Suprapubic skin (tissue), 4 donors: ENCODE results near the gene MRPL10. TPM values are rescaled to one million over a fixed set of nuclear protein-coding genes. Genes with fewer than 3 reads are reported as not detected.

ENCODE experiments used
- DNase-seq, 2 donors: peaks; one replicate each; pipeline ENCODE4 v3.0.0-alpha.2; 2019; ENCODE audit warnings: low spot score in 2 of 2
- H3K27ac ChIP-seq: fragments of 200-600 bp; sonication (generic); one replicate; pipeline ENCODE4 v1.5.1; 2019
- H3K27me3 ChIP-seq: fragments of 200-600 bp; sonication (generic); one replicate; pipeline ENCODE4 v1.5.1; 2019
- H3K36me3 ChIP-seq: fragments of 200-600 bp; sonication (generic); one replicate; pipeline ENCODE4 v1.5.1; 2019
- H3K4me1 ChIP-seq: fragments of 200-600 bp; sonication (generic); one replicate; pipeline ENCODE4 v1.5.1; 2019
- H3K4me3 ChIP-seq: fragments of 200-600 bp; sonication (generic); one replicate; pipeline ENCODE4 v1.5.1; 2019; ENCODE audit warnings: mild to moderate bottlenecking
- H3K9me3 ChIP-seq: fragments of 200-600 bp; sonication (generic); one replicate; pipeline ENCODE4 v1.5.1; 2019
- EP300 ChIP-seq: sonication (generic); formaldehyde crosslinking; IDR thresholded peaks from one replicate; pipeline ENCODE4 v1.6.1; 2017; ENCODE audit warnings: antibody characterized with exemption
- POLR2A ChIP-seq, 2 donors: fragments of 450-650 bp; IDR thresholded peaks; one replicate each; pipeline ENCODE4 v1.6.1; 2017; ENCODE audit warnings: antibody characterized with exemption in 2 of 2, mild to moderate bottlenecking in 2 of 2, moderate library complexity in 2 of 2
- POLR2AphosphoS5 ChIP-seq, 3 donors: sonication (generic); formaldehyde crosslinking; IDR thresholded peaks; one replicate each; pipeline ENCODE4 v1.6.1; 2017; ENCODE audit warnings: antibody characterized with exemption in 3 of 3
- WGBS: methylation state at CpG from one replicate; pipeline ENCODE4 v1.1.5; 2018; 5-methylcytosine and 5-hydroxymethylcytosine counted together
- total RNA-seq, 4 donors: library from RNA; depleted of rRNA; stranded (reverse); fragments of >200 nt; gene quantifications; one replicate each; pipeline ENCODE4 v1.1.0, GENCODE V29; 2016
- TF ChIP-seq, protein P1 (sequence below), 2 donors: fragments of 200-600 bp in 1 of 2; fragments of 450-650 bp in 1 of 2; sonication (generic) in 1 of 2; IDR thresholded peaks; one replicate each; pipeline ENCODE4 v1.5.1; 2016 to 2019; ENCODE audit warnings: antibody characterized with exemption in 2 of 2, mild to moderate bottlenecking in 1 of 2, moderate library complexity in 1 of 2

Gene MRPL10
- total RNA-seq, 4 donors from 2014 or later, result 27.7 to 33.8 (median 31.2) TPM

DNA sequence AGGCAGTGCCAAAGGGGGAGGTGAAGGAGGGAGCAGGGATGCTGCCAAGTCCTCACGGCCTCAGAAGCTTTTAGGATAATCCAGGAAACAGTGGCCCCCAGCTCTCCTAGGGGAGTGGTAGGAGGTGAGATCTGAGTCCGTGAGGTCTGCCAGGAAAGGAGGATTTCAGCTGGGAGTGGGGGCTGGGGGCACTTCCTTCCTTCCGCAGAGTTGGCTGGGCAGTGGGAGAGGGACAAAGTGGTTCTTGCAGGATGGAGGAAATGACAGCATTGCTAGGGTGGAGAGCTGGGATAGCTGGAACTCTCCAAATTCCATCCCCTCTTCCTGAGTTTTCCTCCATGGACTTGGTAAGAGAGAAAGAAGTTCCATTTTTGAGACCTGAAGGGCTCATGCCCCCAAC lies 24.4 kb upstream of the MRPL10 start:
- no peak for DNase-seq
- peaks cover 15% of the 10 kb centered on the region for H3K4me1 ChIP-seq
- no peaks in the 10 kb centered on the region for H3K9me3 ChIP-seq
- TF ChIP-seq EP300 (no peak), POLR2A (IDR thresholded peaks at IDR 0.05) (no peak), POLR2AphosphoS5 (IDR thresholded peaks at IDR 0.05) (no peak)
- TF ChIP-seq, protein P1, sequence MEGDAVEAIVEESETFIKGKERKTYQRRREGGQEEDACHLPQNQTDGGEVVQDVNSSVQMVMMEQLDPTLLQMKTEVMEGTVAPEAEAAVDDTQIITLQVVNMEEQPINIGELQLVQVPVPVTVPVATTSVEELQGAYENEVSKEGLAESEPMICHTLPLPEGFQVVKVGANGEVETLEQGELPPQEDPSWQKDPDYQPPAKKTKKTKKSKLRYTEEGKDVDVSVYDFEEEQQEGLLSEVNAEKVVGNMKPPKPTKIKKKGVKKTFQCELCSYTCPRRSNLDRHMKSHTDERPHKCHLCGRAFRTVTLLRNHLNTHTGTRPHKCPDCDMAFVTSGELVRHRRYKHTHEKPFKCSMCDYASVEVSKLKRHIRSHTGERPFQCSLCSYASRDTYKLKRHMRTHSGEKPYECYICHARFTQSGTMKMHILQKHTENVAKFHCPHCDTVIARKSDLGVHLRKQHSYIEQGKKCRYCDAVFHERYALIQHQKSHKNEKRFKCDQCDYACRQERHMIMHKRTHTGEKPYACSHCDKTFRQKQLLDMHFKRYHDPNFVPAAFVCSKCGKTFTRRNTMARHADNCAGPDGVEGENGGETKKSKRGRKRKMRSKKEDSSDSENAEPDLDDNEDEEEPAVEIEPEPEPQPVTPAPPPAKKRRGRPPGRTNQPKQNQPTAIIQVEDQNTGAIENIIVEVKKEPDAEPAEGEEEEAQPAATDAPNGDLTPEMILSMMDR (IDR thresholded peaks at IDR 0.05), result no peak
- no peak overlapping the region for H3K27ac ChIP-seq
- H3K36me3 ChIP-seq, result no peaks in the 10 kb centered on the region
- peaks cover 82% of the 10 kb centered on the region for H3K27me3 ChIP-seq
- 61% methylated on average over 3 of the region's 3 CpGs for WGBS
- no peak overlapping the region for H3K4me3 ChIP-seq

- Histone ChIP-seq H3K4me3 (no peak overlapping the region), H3K4me1 (peaks cover 22% of the 10 kb centered on the region), H3K27ac (no peak overlapping the region), H3K9me3 (no peaks in the 10 kb centered on the region), H3K36me3 (no peaks in the 10 kb centered on the region), H3K27me3 (peaks cover 89% of the 10 kb centered on the region)
- no peak for DNase-seq
- WGBS, result 53% methylated on average over 5 of the region's 5 CpGs
- TF ChIP-seq EP300 (no peak), POLR2A (IDR thresholded peaks at IDR 0.05) (no peak), POLR2AphosphoS5 (IDR thresholded peaks at IDR 0.05) (no peak)
- TF ChIP-seq, protein P1 (IDR thresholded peaks at IDR 0.05), result no peak
Measured at GRCh38 chr17:47853616-47854015, 22.3 kb upstream of the MRPL10 start.

DNA sequence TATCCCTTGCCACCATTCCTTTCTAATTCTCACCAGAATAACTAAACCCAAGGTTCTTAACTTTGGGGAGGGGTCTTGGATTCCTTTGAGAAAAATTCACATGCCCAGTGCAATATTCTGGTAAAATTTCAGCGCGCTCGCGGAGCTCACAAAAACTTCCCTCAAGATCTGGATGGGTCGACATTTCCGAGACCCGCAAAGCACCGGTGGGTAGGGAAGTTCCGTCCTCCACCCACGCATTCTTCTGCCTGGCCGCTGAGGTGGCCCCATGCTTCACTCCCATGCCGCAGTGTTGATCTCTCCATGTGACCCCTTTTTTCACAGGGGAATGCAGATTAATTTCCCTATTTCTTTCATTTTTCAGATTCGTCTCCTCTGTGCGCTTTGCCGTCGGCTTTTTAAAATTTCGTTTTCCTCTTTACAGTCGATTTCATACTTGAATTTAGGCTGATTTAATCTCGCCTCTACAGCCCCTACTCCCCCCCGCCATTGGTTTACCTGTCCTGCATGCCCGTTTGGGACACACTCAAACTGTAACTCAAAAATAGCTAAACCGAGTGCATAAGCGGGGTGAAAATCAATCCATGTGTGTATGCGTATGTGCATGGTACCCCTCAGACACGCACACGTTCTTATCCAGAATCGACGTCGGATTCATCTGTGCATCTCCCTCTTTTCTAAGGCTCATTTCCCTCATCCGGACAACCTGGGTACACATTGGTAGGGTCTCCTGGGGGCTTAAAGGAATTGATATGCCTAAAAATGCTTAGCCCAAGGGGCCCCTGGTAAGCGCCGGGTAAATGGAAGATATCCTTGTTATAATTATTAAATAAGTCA lies 21.0 kb upstream of the MRPL10 start:
- Histone ChIP-seq H3K27me3 (peaks cover 94% of the 10 kb centered on the region), H3K9me3 (no peaks in the 10 kb centered on the region), H3K4me1 (peaks cover 27% of the 10 kb centered on the region), H3K27ac (no peak overlapping the region), H3K36me3 (no peaks in the 10 kb centered on the region), H3K4me3 (no peak overlapping the region)
- no peak for TF ChIP-seq POLR2A (IDR thresholded peaks at IDR 0.05)
- no peak for DNase-seq
- 55% methylated on average over 32 of the region's 32 CpGs for WGBS

DNA sequence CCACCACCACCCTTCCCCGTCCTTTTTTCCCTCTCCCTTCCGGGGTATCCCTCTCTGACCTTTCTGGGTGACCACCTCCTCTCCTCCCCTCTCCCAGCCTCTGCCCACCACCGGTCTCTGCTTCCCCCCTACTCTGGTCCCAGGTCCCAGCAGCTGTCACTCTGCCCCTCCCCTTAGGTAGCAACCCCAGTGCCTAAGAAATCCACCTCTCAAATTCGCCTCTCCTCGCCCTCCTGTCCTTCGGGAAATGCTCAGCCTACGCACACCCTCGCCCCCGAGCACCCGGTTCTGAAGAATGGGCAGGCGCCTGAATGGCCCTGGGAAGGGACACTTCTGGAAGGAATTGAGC lies 20.4 kb upstream of the MRPL10 start:
- no peak for DNase-seq
- Histone ChIP-seq H3K4me3 (no peak overlapping the region), H3K27ac (no peak overlapping the region), H3K4me1 (peaks cover 33% of the 10 kb centered on the region), H3K9me3 (no peaks in the 10 kb centered on the region), H3K27me3 (peaks cover 94% of the 10 kb centered on the region), H3K36me3 (no peaks in the 10 kb centered on the region)
- TF ChIP-seq EP300, result no peak
- TF ChIP-seq POLR2AphosphoS5 (IDR thresholded peaks at IDR 0.05), result no peak
- TF ChIP-seq POLR2A (IDR thresholded peaks at IDR 0.05), result no peak
- TF ChIP-seq, protein P1 (IDR thresholded peaks at IDR 0.05), result no peak
- WGBS, result 37% methylated on average over 11 of the region's 11 CpGs

GRCh38 chr17:47850692-47851573 lies 19.6 kb upstream of the MRPL10 start, which contains the start of gene SP6:
SP6 (minus strand) TSS chr17:47851163; CDS start chr17:47848429, 2,734 bp downstream.
- H3K27ac ChIP-seq, result peak within 1 kb of the TSS; percentile 47
- peak within 1 kb of the TSS; percentile 51 for H3K4me3 ChIP-seq
- H3K9me3 ChIP-seq, result no peaks in the 10 kb centered on the region
- H3K27me3 ChIP-seq, result peaks cover 93% of the 10 kb centered on the region
- H3K36me3 ChIP-seq, result no peaks in the 10 kb centered on the region
- TF ChIP-seq, protein P1 (IDR thresholded peaks at IDR 0.05), result peak in 1 of 2 donors; percentile 15
- no peak for TF ChIP-seq POLR2AphosphoS5 (IDR thresholded peaks at IDR 0.05)
- DNase-seq, result no peak
- H3K4me1 ChIP-seq, result peaks cover 37% of the 10 kb centered on the region
- 6% methylated on average over 24 of the region's 71 CpGs for WGBS
